GM12873 (cell line): ENCODE results near the gene P2RY14.

ENCODE experiments used
- TF ChIP-seq, protein P1 (sequence below): IDR thresholded peaks from 2 replicates; pipeline ENCODE4 v1.5.1; 2012; ENCODE audit warnings: low read depth, mild to moderate bottlenecking, moderate library complexity, low read length, control low read depth; ENCODE audit not compliant: insufficient read depth; ENCODE audit errors: missing control alignments

Gene P2RY14

DNA sequence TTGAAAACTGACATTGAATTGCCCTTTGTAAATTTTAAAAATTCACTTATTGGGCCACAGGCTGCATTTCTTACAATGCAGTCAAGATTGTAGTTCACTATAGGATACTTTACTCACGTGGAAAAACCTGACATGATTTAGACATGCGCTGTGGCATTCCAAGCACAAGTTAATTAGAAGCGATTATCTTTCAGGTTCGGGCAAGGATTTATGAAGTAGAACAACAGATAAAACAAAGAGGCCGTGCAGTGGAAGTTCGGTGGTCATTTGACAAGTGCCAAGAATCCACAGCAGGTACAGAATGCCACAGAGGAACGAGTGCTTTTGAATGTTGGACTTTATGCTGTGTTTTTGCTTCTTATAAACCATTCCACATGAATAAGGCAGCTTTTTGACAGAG lies 113.1 kb downstream of the P2RY14 start:
- TF ChIP-seq, protein P1, sequence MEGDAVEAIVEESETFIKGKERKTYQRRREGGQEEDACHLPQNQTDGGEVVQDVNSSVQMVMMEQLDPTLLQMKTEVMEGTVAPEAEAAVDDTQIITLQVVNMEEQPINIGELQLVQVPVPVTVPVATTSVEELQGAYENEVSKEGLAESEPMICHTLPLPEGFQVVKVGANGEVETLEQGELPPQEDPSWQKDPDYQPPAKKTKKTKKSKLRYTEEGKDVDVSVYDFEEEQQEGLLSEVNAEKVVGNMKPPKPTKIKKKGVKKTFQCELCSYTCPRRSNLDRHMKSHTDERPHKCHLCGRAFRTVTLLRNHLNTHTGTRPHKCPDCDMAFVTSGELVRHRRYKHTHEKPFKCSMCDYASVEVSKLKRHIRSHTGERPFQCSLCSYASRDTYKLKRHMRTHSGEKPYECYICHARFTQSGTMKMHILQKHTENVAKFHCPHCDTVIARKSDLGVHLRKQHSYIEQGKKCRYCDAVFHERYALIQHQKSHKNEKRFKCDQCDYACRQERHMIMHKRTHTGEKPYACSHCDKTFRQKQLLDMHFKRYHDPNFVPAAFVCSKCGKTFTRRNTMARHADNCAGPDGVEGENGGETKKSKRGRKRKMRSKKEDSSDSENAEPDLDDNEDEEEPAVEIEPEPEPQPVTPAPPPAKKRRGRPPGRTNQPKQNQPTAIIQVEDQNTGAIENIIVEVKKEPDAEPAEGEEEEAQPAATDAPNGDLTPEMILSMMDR: no peak
